WERI-Rb-1 (cell line): ENCODE measurements around the gene MYADM.
"Not testable (repeated sequence)": the region's sequence is repeated elsewhere in the genome, so short reads cannot be mapped to it uniquely, and the experiment has no call there.

Source experiments
- DNase-seq: peaks from one replicate; pipeline ENCODE4 v3.0.0-alpha.2; 2020
- H3K27ac ChIP-seq: fragments of 250-450 bp; sonication (Bioruptor Pico); 2 replicates; pipeline ENCODE4 v1.5.1; 2020; ENCODE audit warnings: mild to moderate bottlenecking, moderate library complexity
- H3K27me3 ChIP-seq: fragments of 250-450 bp; sonication (Bioruptor Pico); 2 replicates; pipeline ENCODE4 v1.5.1; 2021; ENCODE audit warnings: mild to moderate bottlenecking, low read depth, moderate library complexity; ENCODE audit not compliant: insufficient read depth, severe bottlenecking
- H3K36me3 ChIP-seq: fragments of 250-450 bp; sonication (Bioruptor Pico); 2 replicates; pipeline ENCODE4 v1.5.1; 2020; ENCODE audit warnings: mild to moderate bottlenecking, moderate library complexity
- H3K4me3 ChIP-seq: 2 replicates; pipeline ENCODE4 v1.5.1; 2011; ENCODE audit warnings: low read depth, mild to moderate bottlenecking, control low read depth, low read length
- H3K9me3 ChIP-seq: fragments of 250-450 bp; sonication (Bioruptor Pico); 2 replicates; pipeline ENCODE4 v1.5.1; 2021; ENCODE audit warnings: mild to moderate bottlenecking, moderate library complexity; ENCODE audit not compliant: severe bottlenecking
- CTCF ChIP-seq: IDR thresholded peaks from 2 replicates; pipeline ENCODE4 v1.5.1; 2011; ENCODE audit warnings: low read depth, mild to moderate bottlenecking, control low read depth, inconsistent platforms, low read length

The MYADM gene

GRCh38 chr19:53865918-53866864, 1.5 kb upstream of the MYADM start:
- peak overlapping the region; percentile 32 for H3K4me3 ChIP-seq
- no peak for TF ChIP-seq CTCF
- no peaks in the 10 kb centered on the region for H3K36me3 ChIP-seq
- H3K27me3 ChIP-seq: no peaks in the 10 kb centered on the region
- DNase-seq: peak; percentile 22
- H3K9me3 ChIP-seq: no peaks in the 10 kb centered on the region
- no peak overlapping the region for H3K27ac ChIP-seq

GRCh38 chr19:53866865-53867224, 838 bp upstream of the MYADM start:
- DNase-seq: no peak
- no peak for TF ChIP-seq CTCF
- no peaks in the 10 kb centered on the region for H3K27me3 ChIP-seq
- H3K9me3 ChIP-seq: no peaks in the 10 kb centered on the region
- H3K4me3 ChIP-seq: no peak overlapping the region
- no peaks in the 10 kb centered on the region for H3K36me3 ChIP-seq
- H3K27ac ChIP-seq: no peak overlapping the region

GRCh38 chr19:53868091-53868891, 608 bp downstream of the MYADM start:
- Histone ChIP-seq H3K27me3 (no peaks in the 10 kb centered on the region), H3K36me3 (no peaks in the 10 kb centered on the region), H3K27ac (no peak overlapping the region), H3K4me3 (peak overlapping the region; percentile 66), H3K9me3 (no peaks in the 10 kb centered on the region)
- TF ChIP-seq CTCF: no peak
- peak; percentile 25 for DNase-seq

GRCh38 chr19:53868892-53869804, 1.5 kb downstream of the MYADM start:
- no peak for TF ChIP-seq CTCF
- Histone ChIP-seq H3K36me3 (peaks cover 4% of the 10 kb centered on the region), H3K27ac (peak overlapping the region; percentile 75), H3K4me3 (peak overlapping the region; percentile 66), H3K27me3 (no peaks in the 10 kb centered on the region), H3K9me3 (no peaks in the 10 kb centered on the region)
- peak; percentile 91 for DNase-seq

- Histone ChIP-seq H3K27ac (peak overlapping the region; percentile 75), H3K4me3 (peak overlapping the region; percentile 66)
- H3K27me3 ChIP-seq, H3K36me3 ChIP-seq, DNase-seq, H3K9me3 ChIP-seq: not testable (repeated sequence)
Measured at GRCh38 chr19:53869805-53870484, 2.3 kb downstream of the MYADM start.
